ENCODE measurements around the gene ANKRD60.

ANKRD60 gene

DNA sequence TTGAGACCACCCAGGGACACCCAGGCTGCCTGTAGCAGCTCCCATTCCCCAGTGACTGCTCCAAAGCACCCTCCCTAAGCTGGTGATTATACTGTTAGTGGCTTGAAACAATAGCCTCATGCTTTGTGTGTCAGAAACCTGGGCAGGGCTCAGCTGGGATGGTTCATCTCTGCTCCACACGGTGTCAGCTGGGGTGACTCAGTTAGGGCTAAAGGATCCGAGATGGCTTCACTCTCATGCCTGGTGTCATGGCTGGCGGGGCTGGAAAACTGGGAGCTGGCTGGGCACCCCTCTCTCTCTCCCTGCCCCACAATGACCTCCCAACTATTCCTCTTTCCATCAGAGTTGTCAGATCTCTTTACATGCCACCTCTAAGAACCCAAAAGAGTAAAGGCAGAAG is 44.4 kb downstream of the ANKRD60 start:
- peaks cover 4 to 13% (median 10%) of the 10 kb centered on the region in 10 experiments; a peak in 17 of 20 replicates for H3K4me1 ChIP-seq
- no peak overlapping the region for H3K4me2 ChIP-seq
- H3K9ac ChIP-seq = no peak overlapping the region
- H3K27ac ChIP-seq = no peak overlapping the region
- TF ChIP-seq Cebpa-rat (IDR thresholded peaks at IDR 0.05) = no peak
- peaks cover 13 to 20% (median 18%) of the 10 kb centered on the region in 11 experiments for H3K9me3 ChIP-seq (replicated peaks in 1 of 11)
- no peaks in the 10 kb centered on the region for H3K36me3 ChIP-seq
- no peaks in the 10 kb centered on the region for H4K20me1 ChIP-seq
- no peak overlapping the region for H3K4me3 ChIP-seq
- H3K27me3 ChIP-seq = peaks cover 0 to 8% (median 0%) of the 10 kb centered on the region in 11 experiments; a peak in 1 of 22 replicates

DNA sequence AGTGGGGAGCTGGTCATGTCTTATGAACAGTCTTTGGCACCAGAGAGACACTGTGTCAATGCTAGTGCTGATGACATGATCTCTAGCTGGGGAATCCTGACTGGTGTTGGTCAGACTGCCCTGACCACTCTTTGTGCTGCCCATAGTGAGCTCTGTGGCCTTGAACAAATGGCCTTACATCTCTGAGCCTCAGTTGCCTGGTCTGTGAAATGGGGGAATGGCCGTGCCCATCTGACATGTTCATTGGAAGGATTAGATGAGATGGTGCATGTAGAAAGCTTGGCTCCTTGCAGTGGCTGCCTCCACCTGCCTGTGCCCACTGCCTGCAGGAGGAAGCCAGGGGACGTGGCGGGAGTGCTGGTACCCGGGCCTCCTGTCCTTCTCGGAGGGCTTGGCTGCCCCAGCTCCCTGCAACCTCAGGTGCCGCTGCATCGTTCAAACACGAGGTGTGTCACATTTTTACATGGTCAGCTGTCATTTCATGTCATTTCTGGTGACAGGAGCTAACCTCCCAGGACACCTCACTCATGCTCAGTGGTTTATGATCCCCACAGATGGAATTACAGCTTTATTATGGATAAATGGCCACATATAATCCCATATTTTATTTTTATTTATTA is 45.8 kb downstream of the ANKRD60 start:
- Histone ChIP-seq H3K27ac (no peak overlapping the region), H3K27me3 (peaks cover 0 to 9% (median 0%) of the 10 kb centered on the region in 11 experiments; a peak in 1 of 22 replicates)
- no peak for TF ChIP-seq Cebpa-rat (IDR thresholded peaks at IDR 0.05)

DNA sequence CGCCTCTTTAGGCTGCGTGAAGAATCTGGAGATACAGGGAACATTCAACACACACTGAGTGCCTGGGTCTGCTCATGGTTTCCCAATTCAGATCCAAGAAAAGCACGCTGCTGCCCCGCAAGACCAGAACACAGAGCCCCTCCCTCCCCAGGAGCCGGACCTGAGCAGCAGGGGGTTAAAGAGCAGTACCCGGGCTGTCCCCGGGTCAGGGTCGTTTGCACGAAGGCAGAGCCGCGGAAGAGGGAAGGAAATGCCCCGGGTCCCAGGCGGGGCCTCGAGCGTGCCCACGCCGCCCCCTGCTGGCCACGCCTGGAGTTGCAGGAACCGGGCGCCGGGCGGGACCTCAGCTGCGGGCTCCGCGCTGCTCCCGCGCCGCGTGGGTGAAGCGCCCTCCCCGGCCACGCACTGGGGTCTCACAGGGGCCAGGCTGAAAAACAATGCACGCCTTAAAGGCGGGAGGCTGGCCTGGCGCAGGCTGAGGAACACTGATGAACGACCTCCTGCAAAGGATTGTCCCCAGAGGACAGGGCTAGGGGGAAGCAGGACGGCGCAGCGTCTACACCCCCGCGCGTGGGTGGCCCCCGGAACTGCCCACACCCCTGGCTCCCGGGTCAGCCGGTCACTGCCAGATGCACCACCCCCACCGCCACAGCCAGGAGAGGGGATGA is 48.9 kb downstream of the ANKRD60 start:
- no peaks in the 10 kb centered on the region for H4K20me1 ChIP-seq
- peaks cover 9 to 13% (median 11%) of the 10 kb centered on the region in 11 experiments for H3K9me3 ChIP-seq (replicated peaks in 1 of 11)
- peak overlapping the region; percentile 82 to 97 (median 91) for H3K4me2 ChIP-seq
- H3K4me1 ChIP-seq = peaks cover 13 to 38% (median 29%) of the 10 kb centered on the region in 10 experiments
- H3K27ac ChIP-seq = peak overlapping the region in 2 of 11 experiments; percentile 4 to 43; a peak in 1 of 22 replicates
- peak overlapping the region; percentile 22 to 67 (median 47); a peak in 18 of 22 replicates for H3K9ac ChIP-seq
- TF ChIP-seq Cebpa-rat (IDR thresholded peaks at IDR 0.05) = no peak
- H3K27me3 ChIP-seq = peaks cover 0 to 9% (median 0%) of the 10 kb centered on the region in 11 experiments; a peak in 1 of 22 replicates
- peak overlapping the region; percentile 27 to 60 (median 40); a peak in 13 of 20 replicates for H3K4me3 ChIP-seq
- no peaks in the 10 kb centered on the region for H3K36me3 ChIP-seq

More for the DNA sequence above, 45.8 kb downstream of the ANKRD60 start:
- no peaks in the 10 kb centered on the region for H4K20me1 ChIP-seq
- no peaks in the 10 kb centered on the region for H3K36me3 ChIP-seq
- H3K4me1 ChIP-seq = peaks cover 4 to 20% (median 15%) of the 10 kb centered on the region in 10 experiments; a peak in 17 of 20 replicates
- H3K9ac ChIP-seq = no peak overlapping the region
- peaks cover 13 to 20% (median 18%) of the 10 kb centered on the region in 11 experiments for H3K9me3 ChIP-seq (replicated peaks in 1 of 11)
- H3K4me2 ChIP-seq = no peak overlapping the region
- no peak overlapping the region for H3K4me3 ChIP-seq

DNA sequence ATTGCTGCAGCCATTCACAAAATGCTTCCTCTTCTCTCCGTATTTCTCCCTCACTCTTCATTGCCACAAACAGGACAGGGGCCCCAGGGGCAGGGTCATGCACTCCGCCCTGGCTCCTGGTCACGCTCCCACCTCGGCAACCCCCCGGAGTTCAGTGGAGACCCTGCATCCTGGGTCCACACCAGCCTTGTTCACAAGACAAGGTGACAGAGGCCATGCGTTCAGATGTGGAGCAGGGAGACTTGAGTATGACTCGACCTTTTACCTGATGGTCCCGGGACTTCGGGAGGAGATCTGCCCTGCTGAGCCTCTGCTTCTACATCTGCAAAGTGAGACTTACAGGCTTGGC is 49.4 kb downstream of the ANKRD60 start:
- peaks cover 18 to 43% (median 34%) of the 10 kb centered on the region in 10 experiments for H3K4me1 ChIP-seq
- H4K20me1 ChIP-seq = no peaks in the 10 kb centered on the region
- peak overlapping the region in 9 of 11 experiments; percentile 22 to 67 (median 47); a peak in 14 of 22 replicates for H3K9ac ChIP-seq
- H3K27me3 ChIP-seq = peaks cover 0 to 9% (median 0%) of the 10 kb centered on the region in 11 experiments; a peak in 1 of 22 replicates
- peak overlapping the region in 9 of 10 experiments; percentile 27 to 60 (median 41); a peak in 11 of 20 replicates for H3K4me3 ChIP-seq
- H3K27ac ChIP-seq = peak overlapping the region in 2 of 11 experiments; percentile 4 to 43; a peak in 1 of 22 replicates
- TF ChIP-seq Cebpa-rat (IDR thresholded peaks at IDR 0.05) = no peak
- H3K36me3 ChIP-seq = no peaks in the 10 kb centered on the region
- peaks cover 4 to 8% (median 6%) of the 10 kb centered on the region in 11 experiments for H3K9me3 ChIP-seq (replicated peaks in 1 of 11)
- H3K4me2 ChIP-seq = peak overlapping the region; percentile 82 to 97 (median 91)

DNA sequence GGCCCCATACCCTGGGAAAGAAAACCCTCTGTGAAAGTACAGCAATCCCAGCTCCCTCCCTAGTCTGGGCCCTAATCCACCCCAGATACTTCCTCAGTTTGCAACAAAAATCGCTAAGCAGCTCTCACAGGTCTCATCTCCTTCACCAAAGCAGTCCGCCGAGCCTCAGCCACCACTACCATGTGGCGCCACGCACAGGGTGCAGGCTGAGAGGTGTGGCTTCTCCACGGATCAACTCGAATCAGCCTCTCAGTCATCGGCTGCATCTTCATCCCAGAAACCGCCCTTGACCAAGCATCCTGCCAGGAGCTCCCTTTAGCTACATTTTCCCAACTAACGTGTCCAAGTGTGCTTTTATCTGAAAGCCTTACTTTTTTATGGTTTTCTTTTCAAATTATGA is 50.7 kb downstream of the ANKRD60 start:
- H3K4me1 ChIP-seq = peaks cover 21 to 55% (median 45%) of the 10 kb centered on the region in 10 experiments
- no peak overlapping the region for H3K27ac ChIP-seq
- no peaks in the 10 kb centered on the region for H3K36me3 ChIP-seq

DNA sequence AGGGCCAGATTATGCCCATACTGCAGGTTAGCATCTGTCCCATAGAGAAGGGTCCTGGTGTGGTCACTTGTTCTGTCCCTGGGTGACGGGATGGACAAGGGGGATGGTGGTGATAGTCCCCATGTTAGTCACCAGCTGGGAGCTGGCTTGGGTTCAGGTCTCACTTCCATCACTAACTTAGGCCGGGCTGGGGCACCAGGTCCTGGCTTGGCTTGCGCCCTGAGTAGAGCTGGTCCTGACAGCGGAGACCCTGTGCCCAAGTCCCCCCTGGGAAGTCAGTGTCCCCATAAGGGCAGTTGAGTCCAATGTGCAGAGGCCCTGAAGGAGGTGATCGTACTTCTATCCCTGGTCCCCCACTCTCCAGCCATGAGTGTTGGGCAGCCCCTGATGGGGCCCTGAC is 52.6 kb downstream of the ANKRD60 start:
- TF ChIP-seq Cebpa-rat (IDR thresholded peaks at IDR 0.05) = no peak
- Histone ChIP-seq H3K9me3 (replicated peaks in 1 of 11) (no peaks in the 10 kb centered on the region), H3K36me3 (no peaks in the 10 kb centered on the region), H3K4me2 (peak overlapping the region in 10 of 11 experiments; percentile 5 to 89 (median 81); a peak in 16 of 22 replicates), H3K27me3 (peaks cover 0 to 9% (median 0%) of the 10 kb centered on the region in 11 experiments; a peak in 1 of 22 replicates), H3K4me3 (no peak overlapping the region), H4K20me1 (no peaks in the 10 kb centered on the region), H3K4me1 (peaks cover 21 to 65% (median 48%) of the 10 kb centered on the region in 10 experiments), H3K27ac (no peak overlapping the region), H3K9ac (no peak overlapping the region)

More for the DNA sequence above, 50.7 kb downstream of the ANKRD60 start:
- Histone ChIP-seq H4K20me1 (no peaks in the 10 kb centered on the region), H3K4me3 (no peak overlapping the region), H3K4me2 (no peak overlapping the region), H3K27me3 (peaks cover 0 to 9% (median 0%) of the 10 kb centered on the region in 11 experiments; a peak in 1 of 22 replicates), H3K9ac (no peak overlapping the region), H3K9me3 (replicated peaks in 1 of 11) (no peaks in the 10 kb centered on the region)
- no peak for TF ChIP-seq Cebpa-rat (IDR thresholded peaks at IDR 0.05)

DNA sequence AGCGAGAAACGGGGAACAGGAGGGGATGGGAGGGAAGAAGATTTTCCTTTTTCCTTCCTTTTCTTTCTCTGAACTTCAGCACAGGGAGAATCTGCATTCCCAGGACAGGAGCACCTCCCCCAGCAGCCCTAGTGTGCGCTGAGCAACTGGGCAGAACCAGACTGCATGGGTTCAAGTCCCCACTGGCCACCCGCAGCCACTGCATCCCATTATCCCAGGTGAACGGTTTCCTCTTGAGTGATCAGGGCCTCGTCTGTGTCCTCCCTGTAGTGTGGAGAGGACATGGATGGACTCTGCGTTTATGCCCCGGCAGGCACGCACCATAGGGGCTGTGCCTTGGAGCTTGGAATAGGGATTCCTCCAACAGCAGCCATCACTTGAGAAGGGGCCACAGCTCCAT is 53.0 kb downstream of the ANKRD60 start:
- Histone ChIP-seq H3K4me3 (no peak overlapping the region), H3K4me1 (peaks cover 21 to 69% (median 48%) of the 10 kb centered on the region in 10 experiments), H4K20me1 (no peaks in the 10 kb centered on the region), H3K36me3 (no peaks in the 10 kb centered on the region), H3K27me3 (peaks cover 0 to 9% (median 0%) of the 10 kb centered on the region in 11 experiments; a peak in 1 of 22 replicates), H3K4me2 (peak overlapping the region in 10 of 11 experiments; percentile 5 to 89 (median 81); a peak in 19 of 22 replicates), H3K9me3 (replicated peaks in 1 of 11) (no peaks in the 10 kb centered on the region), H3K27ac (no peak overlapping the region), H3K9ac (0 out of 22 replicates have a peak overlapping the region, but pooled peaks of 2 of the 11 experiments have one; percentile 6 to 52)
- no peak for TF ChIP-seq Cebpa-rat (IDR thresholded peaks at IDR 0.05)

DNA sequence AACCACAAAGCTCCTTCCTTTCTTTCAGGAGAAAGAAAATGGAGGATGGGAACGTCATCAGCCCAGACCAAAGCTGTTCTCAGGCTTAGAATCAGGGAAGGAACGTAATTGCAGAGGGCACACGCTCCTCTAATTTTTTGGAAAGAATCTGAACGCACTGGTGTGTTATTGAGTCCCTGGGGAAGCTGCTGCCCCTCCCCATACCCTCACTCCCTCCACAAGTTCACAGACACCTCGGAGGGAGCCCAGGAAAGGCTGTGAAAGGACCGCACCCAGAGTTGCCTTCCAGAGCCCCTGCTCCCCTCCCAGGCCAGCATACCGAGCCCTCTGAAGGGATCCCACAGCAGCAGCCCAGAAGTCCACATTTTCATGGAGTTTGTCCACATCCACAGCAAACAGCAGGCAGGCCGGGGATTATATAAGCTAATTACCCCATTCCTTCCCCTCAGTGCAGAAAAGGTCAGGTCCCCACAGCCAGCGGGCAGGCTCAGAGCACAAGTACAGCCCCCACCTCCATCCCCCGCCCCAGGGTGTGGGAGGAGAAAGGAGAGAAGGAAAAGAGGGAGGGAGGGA is 53.7 kb downstream of the ANKRD60 start:
- Histone ChIP-seq H3K9me3 (replicated peaks in 1 of 11) (no peaks in the 10 kb centered on the region), H3K4me3 (peak overlapping the region in 3 of 10 experiments; percentile 7 to 37 (median 29); a peak in 3 of 20 replicates), H3K9ac (peak overlapping the region in 8 of 11 experiments; percentile 18 to 60 (median 30); a peak in 12 of 22 replicates), H3K4me2 (peak overlapping the region; percentile 42 to 89 (median 87)), H3K36me3 (no peaks in the 10 kb centered on the region), H3K27ac (peak overlapping the region in 8 of 11 experiments; percentile 3 to 62 (median 26); a peak in 11 of 22 replicates), H3K4me1 (peaks cover 18 to 68% (median 46%) of the 10 kb centered on the region in 10 experiments), H3K27me3 (peaks cover 0 to 5% (median 0%) of the 10 kb centered on the region in 11 experiments; a peak in 1 of 22 replicates), H4K20me1 (no peaks in the 10 kb centered on the region)
- no peak for TF ChIP-seq Cebpa-rat (IDR thresholded peaks at IDR 0.05)

Data from BLaER1 treated with 17β-estradiol and CSF1 and Interleukin-3, amounts not matched to agents 10 nM and 100 nM (cell line).